H1 (cell line): ENCODE measurements around the gene GDPD5. TPM values are rescaled to one million over a fixed set of nuclear protein-coding genes. Genes with fewer than 3 reads are reported as not detected.

ENCODE experiments used
- KDM5A ChIP-seq: fragments of 200-600 bp; IDR thresholded peaks from 2 replicates; pipeline ENCODE4 v1.7.1; 2012; ENCODE audit warnings: mild to moderate bottlenecking, low read length, inconsistent platforms, mixed read lengths
- SAP30 ChIP-seq: fragments of 300-600 bp; sonication (generic); IDR thresholded peaks from 2 replicates; pipeline ENCODE4 v1.7.1; 2012; ENCODE audit warnings: low read length, moderate library complexity, mild to moderate bottlenecking, inconsistent platforms; ENCODE audit not compliant: insufficient read depth, insufficient replicate concordance
- TBP ChIP-seq: IDR thresholded peaks from 2 replicates; pipeline ENCODE4 v1.6.1; 2011; ENCODE audit warnings: low read depth, low read length, improper control_type of control experiment
- TCF12 ChIP-seq: IDR thresholded peaks from 2 replicates; pipeline ENCODE4 v1.6.1; 2011; ENCODE audit warnings: low read depth, mild to moderate bottlenecking, low read length
- polyA plus RNA-seq, 7 experiments: library from polyadenylated mRNA; depleted of rRNA in 3 of 7; stranded (reverse) in 5 of 7; unstranded in 2 of 7; fragments of >200 nt in 5 of 7; fragments of 200-250 nt in 2 of 7; gene quantifications; 1 replicate in 5 of 7; 2 replicates in 1 of 7; 4 replicates in 1 of 7; pipeline versions ENCODE4 v1.2.1 to v1.2.3, GENCODE V29; 2011 to 2013; ENCODE audit warnings: missing spikeins in 2 of 7, mixed read lengths in 2 of 7
- total RNA-seq: library from RNA; stranded (reverse); fragmentation: NEBNext Ultra II Directional; extraction: Animal tissue kit (Norgen Biotek cat#: 25700); gene quantifications from 2 replicates; pipeline ENCODE4 v1.2.1, GENCODE V29; 2021

GDPD5 gene
- total and polyA plus RNA-seq, 2 of the 8 experiments (the other 6 are each of a cell fraction or from before 2014, with no cell fraction given), result 7.8 to 8.6 TPM

- TF ChIP-seq SAP30, result no peak
- TF ChIP-seq TBP, result no peak
- no peak for TF ChIP-seq TCF12
- TF ChIP-seq KDM5A, result no peak
Measured at GRCh38 chr11:75443043-75443442, 82.7 kb downstream of the GDPD5 start (continued).
